Measurements from ENCODE around the gene PGGHG.
A peak's percentile ranks its signal among the peaks of the same experiment; 100 is the strongest.

Gene PGGHG

DNA sequence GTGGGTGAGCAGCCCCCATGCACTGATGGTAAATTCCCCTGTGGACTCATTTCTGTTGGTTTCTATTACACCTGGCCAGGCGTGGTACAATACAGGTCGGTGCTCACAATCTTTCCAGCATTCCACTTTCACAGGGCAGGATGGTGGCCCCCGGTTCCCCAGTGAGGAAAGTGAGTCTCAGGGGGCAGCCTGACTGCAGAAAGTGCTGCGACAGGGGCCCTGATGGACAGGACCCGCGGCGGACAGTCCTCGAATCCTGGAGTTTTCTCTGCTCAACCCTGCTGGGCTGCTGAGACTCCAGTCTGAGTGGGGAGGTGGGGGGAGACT, 3.1 kb upstream of the PGGHG start:
- no peak for DNase-seq

DNA sequence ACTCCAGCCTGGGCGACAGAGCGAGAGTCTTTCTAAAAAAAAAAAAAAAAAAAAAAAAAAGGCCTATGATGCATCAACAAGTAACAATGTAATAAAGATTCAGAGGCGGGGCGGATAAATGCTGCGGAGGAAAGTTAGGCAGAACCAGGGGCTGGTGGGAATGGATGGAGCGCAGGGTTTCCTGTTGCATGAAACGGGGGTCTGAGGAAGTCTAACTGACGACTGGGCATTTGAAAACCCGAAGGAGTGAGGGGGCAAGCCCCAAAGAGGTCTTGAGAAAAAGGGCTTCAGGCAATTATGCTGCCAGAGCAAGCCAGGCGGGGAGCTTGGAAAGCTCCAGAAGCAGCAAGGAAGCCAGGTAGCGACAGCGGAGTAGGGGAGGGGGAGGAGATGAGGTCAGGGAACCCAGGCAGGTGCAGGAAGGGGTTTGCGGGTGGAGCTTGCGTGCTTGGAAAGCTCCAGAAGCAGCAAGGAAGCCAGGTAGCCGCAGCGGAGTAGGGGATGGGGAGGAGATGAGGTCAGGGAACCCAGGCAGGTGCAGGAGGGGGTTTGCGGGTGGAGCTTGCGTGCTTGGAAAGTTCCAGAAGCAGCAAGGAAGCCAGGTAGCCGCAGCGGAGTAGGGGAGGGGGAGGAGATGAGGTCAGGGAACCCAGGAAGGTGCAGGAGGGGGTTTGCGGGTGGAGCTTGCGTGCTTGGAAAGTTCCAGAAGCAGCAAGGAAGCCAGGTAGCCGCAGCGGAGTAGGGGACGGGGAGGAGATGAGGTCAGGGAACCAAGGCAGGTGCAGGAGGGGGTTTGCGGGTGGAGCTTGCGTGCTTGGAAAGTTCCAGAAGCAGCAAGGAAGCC, 1.7 kb upstream of the PGGHG start:
- peak; percentile 65 to 77 for DNase-seq

DNA sequence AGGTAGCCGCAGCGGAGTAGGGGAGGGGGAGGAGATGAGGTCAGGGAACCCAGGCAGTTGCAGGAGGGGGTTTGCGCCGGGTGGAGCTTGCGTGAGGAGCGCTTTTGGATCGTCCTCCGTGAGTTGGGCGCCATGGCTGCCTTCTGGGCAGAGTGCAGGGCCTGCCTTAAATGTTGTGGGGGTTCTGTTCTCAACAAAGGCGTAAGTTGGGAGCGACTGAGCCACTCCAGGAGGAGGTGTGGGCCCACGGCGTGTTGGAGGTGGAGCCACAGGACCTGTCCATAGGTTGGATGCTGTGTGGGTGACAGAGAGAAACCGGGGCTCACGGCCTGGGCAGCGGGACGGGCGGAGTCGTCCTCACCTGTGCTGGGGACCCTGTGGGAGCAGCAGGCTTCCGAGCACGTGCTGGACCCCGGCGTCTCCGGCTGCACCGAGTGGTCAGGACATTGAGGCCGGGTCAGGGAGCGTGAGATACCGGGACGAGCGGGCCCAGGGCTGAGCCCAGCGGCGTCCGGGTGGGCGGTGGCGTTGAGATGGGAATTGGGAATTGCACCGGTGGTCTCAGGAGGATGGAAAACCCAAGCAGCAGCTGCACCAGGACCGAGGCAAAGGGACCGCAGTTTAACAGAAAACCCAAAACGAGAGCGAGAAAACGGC, 977 bp upstream of the PGGHG start:
- DNase-seq = peak; percentile 67 to 73

DNA sequence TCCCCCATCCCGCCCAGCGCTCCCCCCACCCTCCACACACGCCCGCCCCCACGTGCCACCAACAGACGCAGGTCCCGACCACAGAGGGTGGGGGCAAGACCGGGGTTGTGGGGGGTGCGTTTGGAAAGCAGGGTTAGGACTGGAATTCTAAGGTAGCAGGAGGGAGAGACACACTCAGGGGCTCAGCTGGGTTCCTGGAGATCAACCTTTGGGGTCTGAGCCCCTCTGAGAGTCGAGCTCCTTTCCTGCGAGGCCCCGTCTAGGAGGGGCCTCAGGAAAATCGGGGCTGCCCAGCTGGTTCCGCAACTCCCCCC, 429 bp downstream of the PGGHG start:
- DNase-seq = peak; percentile 36 to 40

DNA sequence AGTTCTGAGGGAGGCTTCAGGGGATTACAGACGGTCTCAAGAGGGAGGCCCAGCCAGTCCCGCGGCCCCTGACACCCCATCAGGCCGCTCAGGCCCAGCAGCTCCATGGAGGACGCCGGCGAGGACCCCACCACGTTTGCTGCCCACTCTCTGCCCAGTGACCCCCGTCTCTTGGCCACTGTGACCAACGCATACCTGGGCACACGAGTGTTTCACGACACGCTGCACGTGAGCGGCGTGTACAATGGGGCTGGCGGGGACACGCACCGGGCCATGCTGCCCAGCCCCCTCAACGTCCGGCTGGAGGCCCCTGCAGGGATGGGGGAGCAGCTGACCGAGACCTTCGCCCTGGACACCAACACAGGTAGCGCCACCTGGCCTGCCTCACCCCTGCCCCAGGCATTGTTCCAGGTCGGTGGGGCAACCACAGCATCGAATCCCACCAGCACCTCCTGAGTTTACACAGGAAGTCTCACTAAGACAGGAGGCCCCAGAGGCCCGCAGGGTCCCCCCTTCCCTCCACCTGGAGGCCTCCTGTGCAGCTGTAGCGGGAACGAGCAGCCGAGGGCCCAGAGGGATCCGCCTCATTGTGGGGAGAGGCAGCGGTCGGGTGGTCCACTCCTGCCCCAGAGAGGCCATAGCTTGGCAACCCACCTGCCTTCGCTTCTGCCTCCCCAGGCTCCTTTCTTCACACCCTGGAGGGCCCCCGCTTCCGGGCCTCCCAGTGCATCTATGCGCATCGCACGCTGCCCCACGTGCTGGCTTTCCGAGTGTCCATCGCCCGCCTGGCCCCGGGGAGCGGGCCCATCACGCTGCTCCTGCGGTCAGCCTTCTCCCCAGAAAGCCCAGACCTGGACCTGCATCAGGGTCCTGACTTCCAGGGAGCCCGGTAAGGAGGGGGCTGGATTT, 1.0 kb downstream of the PGGHG start:
- DNase-seq = no peak

DNA sequence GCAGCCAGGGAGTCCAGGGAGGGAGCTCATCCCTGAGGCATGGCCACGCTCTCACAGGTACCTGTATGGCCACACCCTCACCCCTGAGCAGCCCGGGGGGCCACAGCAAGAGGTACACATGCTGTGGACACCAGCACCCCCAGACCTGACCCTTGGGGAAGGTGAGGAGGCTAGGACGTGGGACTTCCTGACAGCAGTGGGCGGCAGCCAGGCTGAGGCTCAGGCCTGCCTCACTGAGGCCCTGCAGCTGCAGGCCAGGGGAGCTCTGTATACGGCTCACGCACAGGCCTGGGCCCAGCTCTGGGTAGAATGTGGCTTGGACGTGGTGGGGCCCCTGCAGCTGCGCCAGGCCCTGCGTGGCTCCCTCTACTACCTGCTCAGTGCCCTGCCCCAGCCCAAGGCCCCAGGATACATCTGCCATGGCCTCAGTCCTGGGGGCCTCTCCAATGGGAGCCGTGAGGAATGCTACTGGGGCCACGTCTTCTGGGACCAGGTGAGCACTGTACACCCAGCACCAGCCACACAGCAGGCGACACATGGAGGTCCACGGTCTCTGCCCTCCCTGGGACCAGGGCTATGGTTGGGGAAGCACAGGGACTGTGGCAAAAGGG, 1.8 kb downstream of the PGGHG start:
- no peak for DNase-seq

DNA sequence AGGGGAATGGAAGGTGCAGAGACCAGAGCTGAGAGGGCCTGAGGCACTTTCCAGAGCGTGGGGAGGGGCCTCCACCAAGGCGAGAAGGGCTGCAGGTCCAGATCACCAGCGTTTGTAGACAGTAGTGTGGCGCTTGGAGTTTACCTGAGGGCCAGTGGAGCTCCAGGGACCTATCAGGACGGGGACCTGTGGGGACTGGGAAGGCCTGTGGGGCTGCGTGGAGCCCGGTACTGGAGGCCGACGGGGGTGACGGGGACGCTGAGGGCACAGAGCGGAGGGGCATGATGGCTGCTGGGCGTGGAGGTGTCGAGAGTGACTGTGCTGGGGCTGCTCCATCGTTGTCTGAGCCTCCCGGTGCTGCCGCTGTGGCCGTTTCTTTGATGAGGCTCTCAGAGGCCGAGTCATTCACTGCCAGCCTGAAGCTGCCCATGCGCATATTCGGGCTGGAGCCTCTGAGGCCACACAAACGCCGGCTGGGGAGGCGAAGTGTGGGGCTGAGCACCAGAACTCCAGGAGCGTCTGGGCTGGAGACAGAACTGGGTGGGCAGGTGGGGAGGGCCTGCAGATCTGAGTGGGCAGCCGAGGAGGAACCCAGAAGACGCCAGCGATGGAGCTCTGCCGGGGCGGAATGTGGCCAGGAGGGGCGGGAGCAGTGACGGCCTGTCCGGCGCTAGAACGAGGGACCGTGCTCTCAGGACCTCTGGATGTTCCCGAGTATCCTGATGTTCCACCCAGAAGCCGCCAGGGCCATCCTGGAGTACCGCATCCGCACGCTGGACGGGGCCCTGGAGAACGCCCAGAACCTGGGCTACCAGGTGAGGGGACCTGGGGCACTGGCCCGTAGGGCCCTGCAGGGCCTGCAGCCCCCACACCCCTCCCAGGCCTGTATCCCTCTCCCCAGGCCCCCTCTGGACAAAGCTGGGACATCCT, 2.6 kb downstream of the PGGHG start:
- DNase-seq = no peak

DNA sequence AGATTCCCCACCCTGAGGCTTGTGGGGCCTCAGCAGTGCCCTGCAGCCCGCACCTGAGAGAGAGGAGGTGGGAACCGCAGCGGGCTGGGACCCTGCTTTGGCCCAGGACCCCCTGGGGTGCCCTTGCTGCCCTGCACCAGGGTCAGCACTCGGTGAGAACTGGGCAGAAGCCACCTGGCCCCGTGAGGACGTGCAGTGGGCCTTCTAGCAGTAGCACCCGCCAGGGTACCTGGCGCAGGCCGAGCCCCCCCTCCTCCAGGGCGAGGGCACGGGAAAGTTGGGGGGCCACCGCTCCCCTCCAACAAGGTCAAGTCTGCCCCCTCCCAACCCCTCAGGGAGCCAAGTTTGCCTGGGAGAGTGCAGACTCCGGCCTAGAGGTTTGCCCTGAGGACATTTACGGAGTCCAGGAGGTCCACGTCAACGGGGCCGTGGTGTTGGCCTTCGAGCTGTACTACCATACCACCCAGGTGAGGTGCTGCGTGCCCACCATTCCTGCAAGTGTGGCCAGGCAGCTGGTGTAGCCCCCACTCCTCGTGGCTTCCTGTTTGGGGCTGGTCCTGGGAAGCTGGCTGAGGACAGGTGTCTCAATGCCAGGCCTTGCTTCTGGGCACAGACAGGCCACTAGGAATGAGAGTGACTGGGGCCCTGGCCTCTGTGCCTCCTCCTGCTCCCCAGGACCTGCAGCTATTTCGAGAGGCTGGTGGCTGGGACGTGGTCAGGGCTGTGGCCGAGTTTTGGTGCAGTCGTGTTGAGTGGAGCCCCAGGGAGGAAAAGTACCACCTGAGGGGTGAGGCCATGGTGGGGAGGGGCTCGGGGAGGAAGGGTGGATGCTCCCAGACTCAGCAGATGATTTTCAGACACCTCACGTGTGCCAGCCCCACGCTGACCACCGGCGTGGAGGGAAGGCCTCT, 3.5 kb downstream of the PGGHG start:
- no peak for DNase-seq

DNA sequence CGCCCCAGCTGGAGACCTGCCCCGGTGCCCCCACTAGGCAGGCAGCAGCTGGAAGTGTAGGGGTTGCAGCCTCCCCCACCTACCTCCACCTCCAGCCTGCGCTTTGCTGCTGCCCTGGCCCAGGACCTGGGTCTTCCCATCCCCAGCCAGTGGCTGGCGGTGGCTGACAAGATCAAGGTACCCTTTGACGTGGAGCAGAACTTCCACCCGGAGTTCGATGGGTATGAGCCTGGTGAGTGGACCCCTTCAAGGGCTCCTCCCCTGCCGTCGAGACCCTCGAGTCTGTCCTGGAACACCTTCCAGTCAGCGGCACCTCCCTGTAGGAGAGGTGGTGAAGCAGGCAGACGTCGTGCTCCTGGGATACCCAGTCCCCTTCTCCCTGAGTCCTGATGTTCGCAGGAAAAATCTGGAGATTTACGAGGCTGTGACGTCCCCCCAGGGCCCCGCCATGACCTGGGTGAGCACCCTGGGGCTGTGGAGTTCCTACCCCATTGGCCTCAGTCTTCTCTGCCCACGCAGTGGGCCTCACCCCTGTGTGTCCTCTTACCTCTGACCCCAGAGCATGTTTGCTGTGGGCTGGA, 4.4 kb downstream of the PGGHG start:
- no peak for DNase-seq

DNA sequence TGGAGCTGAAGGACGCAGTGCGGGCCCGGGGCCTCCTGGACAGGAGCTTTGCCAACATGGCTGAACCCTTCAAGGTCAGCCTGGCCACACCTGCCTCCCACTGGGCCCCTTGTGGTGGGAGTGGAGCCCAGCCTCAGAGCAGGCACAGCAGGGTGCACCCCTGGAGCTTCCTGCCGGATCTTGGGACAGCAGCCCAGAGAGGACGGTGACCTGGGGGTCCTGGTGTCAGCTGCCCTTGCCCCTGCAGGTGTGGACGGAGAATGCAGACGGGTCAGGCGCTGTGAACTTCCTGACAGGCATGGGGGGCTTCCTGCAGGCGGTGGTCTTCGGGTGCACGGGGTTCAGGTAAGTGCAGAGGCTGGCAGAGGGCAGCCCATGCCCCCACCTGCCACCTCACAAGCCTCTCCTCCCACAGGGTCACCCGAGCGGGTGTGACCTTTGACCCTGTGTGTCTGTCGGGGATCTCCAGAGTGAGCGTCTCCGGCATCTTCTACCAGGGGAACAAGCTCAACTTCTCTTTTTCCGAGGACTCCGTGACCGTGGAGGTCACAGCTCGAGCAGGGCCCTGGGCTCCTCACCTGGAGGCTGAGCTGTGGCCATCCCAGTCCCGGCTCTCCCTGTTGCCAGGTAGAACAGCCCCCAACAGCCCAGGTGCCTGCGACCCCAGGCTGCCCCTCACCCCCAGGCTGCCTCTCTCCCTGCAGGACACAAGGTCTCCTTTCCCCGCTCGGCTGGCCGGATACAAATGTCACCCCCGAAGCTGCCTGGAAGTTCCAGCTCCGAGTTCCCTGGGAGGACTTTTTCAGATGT, 5.1 kb downstream of the PGGHG start:
- DNase-seq = no peak

DNA sequence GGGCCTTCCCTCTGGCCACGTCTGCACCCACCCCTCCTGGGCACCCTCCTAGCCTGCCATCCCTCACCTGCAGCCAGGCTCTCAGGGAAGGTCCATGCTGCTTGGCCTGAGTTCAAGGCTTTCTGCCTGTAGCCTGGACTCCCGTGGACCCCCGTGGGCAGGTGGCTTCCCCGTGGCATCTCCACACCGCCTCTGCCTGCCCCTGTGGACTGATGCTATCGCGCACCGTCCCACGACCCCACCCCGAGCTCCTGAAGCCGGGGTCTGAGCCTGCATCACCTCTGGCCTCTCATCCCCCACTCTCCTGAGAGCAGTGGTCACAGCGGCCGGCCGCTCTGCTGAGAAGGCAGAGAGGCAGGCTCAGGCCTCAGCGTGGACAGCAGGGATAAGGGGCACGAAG, 5.9 kb downstream of the PGGHG start:
- no peak for DNase-seq

DNA sequence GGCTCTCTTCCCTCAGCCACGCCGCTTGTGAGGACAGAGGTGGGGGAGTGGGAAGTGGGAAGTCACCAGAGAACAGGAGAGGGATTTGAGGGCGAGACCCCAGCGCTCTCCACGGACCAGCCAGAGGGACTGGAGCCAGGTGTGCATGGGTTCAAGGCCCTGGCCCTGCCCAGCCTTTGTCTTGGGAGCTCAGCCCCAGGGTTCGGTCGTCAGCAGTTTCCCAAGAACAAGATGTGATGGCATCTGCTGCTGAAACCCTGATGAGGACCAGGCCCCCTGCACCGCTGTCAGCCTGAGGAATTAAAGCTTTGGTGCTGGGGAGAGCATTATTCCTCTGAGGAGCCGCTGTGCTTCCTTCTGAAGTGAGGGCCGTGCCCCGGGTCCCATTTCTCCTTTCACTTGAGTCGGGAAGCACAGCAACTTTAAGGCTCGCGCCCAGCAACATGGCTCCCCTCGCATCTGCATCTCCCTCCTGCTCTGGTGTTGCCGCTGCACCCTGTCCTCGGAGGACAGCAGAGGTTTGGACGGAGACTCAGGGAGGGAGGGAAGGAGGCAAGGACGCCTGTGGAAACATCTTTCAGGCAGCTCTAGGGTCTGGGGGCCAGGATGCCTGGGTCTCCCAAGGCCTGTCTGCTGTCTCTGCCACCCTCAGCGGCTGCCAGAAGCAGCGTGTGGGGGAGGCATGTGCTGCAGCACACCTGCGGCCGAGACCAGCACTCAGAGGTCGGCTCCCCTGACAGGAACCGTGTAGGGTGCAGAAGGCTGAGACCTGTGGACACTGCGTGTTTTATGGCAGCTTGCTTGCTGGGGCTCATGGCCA, 6.6 kb downstream of the PGGHG start:
- DNase-seq = no peak

DNA sequence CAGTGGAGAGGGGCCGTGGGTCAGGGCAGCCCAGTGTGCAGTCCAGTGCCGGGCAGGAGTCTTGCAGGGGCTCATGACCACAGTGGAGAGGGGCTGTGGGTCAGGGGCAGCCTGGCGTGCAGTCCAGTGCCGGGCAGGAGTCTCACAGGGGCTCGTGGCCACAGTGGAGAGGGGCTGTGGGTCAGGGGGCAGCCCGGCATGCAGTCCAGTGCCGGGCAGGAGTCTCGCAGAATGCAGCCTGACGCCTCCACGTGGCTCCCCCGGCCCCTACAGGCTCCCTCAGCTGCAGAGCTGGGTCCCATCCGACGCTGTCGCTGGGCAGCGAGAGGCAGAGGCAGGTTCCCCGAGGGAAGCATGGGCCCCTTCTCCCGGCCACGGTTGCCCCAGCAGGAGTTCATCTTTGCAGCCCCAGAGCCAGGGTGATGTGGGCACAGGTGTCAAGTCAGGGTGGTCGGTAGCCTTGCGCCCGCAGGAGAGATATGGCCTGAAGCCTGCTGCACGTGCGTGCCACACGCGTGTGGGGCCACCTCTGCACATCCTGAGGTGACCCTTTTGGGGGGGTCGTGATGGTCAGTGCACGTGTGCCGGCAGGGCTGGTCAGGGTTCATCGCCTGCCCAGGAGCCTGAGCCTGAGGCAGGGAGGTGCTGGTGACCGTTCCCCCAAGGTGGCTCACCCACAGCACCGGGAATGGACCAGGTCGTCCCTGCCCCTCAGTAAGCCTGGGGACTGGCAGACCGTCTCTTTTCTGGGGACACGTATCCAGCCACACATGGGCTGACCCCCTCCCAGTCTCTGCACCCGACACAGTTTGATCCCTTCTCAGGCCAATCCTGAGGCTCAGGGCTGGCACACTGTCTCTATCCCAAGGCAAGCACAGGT, 7.5 kb downstream of the PGGHG start:
- DNase-seq = no peak

DNA sequence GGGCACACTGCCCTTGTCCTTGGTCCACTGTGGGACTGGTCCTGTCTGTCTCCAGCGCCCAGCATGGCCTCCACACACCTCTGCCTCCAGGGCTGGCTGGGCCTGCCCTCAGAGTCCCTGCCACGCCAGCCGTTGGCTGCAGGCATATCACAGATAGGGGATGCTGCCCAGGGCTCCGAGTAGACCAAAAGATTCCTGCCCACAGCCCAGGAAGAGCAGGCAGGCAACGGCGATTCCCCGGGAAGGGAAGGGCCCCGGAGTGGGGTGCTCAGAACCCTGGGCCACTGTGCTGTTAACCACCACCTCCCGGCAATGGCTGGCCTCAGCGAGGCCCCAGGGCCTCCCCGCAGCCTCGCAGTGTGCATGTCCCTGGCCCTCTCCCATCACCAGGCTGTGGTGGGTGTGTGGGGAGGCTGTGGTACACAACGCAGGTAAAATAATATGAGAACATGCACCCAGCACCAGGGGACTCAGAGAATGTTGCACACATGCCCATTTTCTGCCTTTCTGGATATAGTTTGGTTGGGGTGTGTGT, 8.2 kb downstream of the PGGHG start:
- peak in 1 of 2 experiments; percentile 12 for DNase-seq

DNA sequence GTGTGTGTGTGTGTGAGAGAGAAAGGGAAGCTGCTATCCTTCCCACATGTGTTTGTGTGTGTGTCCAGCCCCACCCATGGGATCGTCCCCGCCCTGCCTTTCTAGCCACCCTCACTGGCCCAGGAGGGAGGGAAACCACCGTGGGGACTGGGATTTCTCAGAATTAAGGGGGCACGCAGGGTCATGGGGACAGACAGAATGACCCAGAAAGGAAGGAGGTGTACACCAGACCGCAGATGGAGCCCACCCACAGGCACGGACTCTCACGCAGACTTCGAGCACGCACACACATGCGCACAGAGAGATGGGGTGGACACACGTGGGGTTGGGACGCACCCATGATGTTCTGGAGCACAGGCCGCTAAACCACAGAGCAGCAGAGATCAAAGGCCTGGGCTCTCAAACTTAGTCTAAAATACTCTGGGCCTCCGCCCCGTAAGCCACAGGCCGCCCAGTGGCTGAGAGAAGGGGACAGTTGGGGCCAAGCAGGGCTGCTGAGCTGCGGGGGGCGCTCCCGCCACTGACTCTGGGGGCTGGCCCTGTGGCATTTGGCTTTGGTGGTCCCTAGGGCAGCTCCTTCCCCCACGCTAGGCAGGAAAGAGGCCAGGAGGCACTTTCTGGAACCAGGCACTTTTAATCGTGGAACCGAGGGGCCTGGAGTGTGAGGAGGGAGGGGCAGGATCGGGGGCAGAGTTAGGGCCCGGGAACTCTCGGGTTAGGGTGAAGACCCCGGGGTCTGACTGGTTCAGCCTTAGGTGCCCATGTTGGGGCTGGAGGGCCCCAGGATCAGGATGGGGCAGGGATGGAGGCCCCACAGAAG, 8.9 kb downstream of the PGGHG start:
- peak in 1 of 2 experiments; percentile 11 for DNase-seq

DNA sequence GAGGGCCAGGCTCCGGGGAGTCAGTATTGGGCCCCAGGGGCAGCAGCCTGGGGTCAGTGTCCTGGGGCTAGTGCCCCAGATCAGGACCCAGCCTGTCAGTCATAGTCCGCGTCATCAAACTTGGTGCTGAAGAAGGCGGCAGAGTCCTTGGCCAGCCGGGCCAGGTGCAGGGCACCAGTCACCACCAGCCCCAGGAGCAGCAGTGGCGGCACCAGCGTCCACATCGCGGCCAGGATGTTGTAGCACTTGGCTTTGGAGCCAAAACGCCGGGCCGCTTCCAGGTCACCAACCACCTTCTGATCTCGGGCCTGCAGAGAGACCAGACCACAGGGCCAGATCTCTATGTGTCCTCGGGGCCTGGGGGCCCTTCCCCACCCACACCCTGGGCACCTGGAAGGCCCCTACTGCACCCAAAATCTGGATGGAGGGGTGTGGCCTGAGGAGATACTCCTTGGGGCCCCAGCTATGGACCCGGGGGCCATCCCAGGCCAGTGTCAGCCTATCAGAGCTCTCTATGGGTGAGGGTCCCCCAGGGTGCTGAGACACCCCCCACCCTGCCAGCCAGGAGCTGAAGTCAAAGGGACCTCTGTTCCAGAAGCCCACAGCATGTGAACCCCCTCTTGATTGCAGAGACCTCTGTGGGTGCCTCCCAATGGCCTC, 9.6 kb downstream of the PGGHG start:
- DNase-seq = peak in 1 of 2 experiments; percentile 11

All from activated CD4-positive, alpha-beta T cell treated with anti-CD3 and anti-CD28 coated beads, Interleukin-2, amount 50 U/mL, for 4 hours (primary cell).